Epidermal melanocyte (primary cell): ENCODE results near the gene DGKB.

Experiments
- DNase-seq: peaks from one replicate; pipeline ENCODE4 v3.0.0; 2011; ENCODE audit warnings: low spot score; ENCODE audit not compliant: insufficient read length

Gene DGKB

GRCh38 chr7:14861456-14861855 is 41.1 kb downstream of the DGKB start:
- DNase-seq, result no peak

- no peak for DNase-seq
Measured at GRCh38 chr7:14859267-14859666, 43.3 kb downstream of the DGKB start.

GRCh38 chr7:14858866-14859265 is 43.7 kb downstream of the DGKB start:
- DNase-seq, result no peak

- DNase-seq, result no peak
Measured at GRCh38 chr7:14858410-14858809, 44.1 kb downstream of the DGKB start.

- DNase-seq, result no peak
Measured at GRCh38 chr7:14855033-14855794, 47.3 kb downstream of the DGKB start.

GRCh38 chr7:14854471-14854870 is 48.1 kb downstream of the DGKB start:
- no peak for DNase-seq

GRCh38 chr7:14851610-14852009 is 50.9 kb downstream of the DGKB start:
- no peak for DNase-seq

GRCh38 chr7:14850039-14850438 is 52.5 kb downstream of the DGKB start:
- no peak for DNase-seq

- DNase-seq, result no peak
Measured at GRCh38 chr7:14846405-14846804, 56.1 kb downstream of the DGKB start.

- no peak for DNase-seq
Measured at GRCh38 chr7:14843755-14844154, 58.8 kb downstream of the DGKB start.

GRCh38 chr7:14842523-14842922 is 60.0 kb downstream of the DGKB start:
- no peak for DNase-seq

- DNase-seq, result no peak
Measured at GRCh38 chr7:14841869-14842268, 60.7 kb downstream of the DGKB start.

- no peak for DNase-seq
Measured at GRCh38 chr7:14841086-14841485, 61.5 kb downstream of the DGKB start.

GRCh38 chr7:14839307-14839706 is 63.2 kb downstream of the DGKB start:
- no peak for DNase-seq

GRCh38 chr7:14837216-14837615 is 65.3 kb downstream of the DGKB start:
- no peak for DNase-seq

GRCh38 chr7:14836571-14837189 is 65.9 kb downstream of the DGKB start:
- no peak for DNase-seq

- DNase-seq, result no peak
Measured at GRCh38 chr7:14836006-14836405, 66.5 kb downstream of the DGKB start.

- DNase-seq, result no peak
Measured at GRCh38 chr7:14835384-14835783, 67.2 kb downstream of the DGKB start.

- DNase-seq, result no peak
Measured at GRCh38 chr7:14834883-14835282, 67.7 kb downstream of the DGKB start.

- DNase-seq, result no peak
Measured at GRCh38 chr7:14834456-14834855, 68.1 kb downstream of the DGKB start.

- DNase-seq, result no peak
Measured at GRCh38 chr7:14833707-14834106, 68.8 kb downstream of the DGKB start.

- DNase-seq, result no peak
Measured at GRCh38 chr7:14828053-14828452, 74.5 kb downstream of the DGKB start.

GRCh38 chr7:14826426-14826825 is 76.1 kb downstream of the DGKB start:
- no peak for DNase-seq
